K562 (cell line): ENCODE results near the gene SAMD15. TPM values are rescaled to one million over a fixed set of nuclear protein-coding genes. Genes with fewer than 3 reads are reported as not detected.

Experiments
- BMI1 ChIP-seq: fragments of 150-350 bp; IDR thresholded peaks from 2 replicates; pipeline ENCODE4 v1.6.1; 2014; ENCODE audit warnings: low read length
- BRCA1 ChIP-seq, 2 experiments: fragments of 450-650 bp in 1 of 2; sonication (generic) in 1 of 2; formaldehyde crosslinking in 1 of 2; IDR thresholded peaks; 2 replicates each; pipeline versions ENCODE4 v1.5.0 to v1.6.1; 2017 to 2020; ENCODE audit warnings: mild to moderate bottlenecking in 1 of 2, missing genetic modification reagents in 1 of 2
- CHD2 ChIP-seq: IDR thresholded peaks from 2 replicates; pipeline ENCODE4 v1.6.1; 2011; ENCODE audit warnings: low read depth, low read length
- CHD4 ChIP-seq: fragments of 200-600 bp; sonication (generic); IDR thresholded peaks from 3 replicates; pipeline ENCODE4 v1.6.1; 2012; ENCODE audit warnings: low read depth, mild to moderate bottlenecking, mixed read lengths, low read length, inconsistent platforms; ENCODE audit not compliant: insufficient read depth, insufficient replicate concordance, poor library complexity, severe bottlenecking
- CXXC5 ChIP-seq: fragments of 250-450 bp; sonication (Bioruptor Pico); IDR thresholded peaks from 2 replicates; pipeline ENCODE4 v1.8.0; 2022; ENCODE audit warnings: inconsistent platforms, mild to moderate bottlenecking, moderate library complexity
- ELF4 ChIP-seq: fragments of 450-650 bp; formaldehyde crosslinking; IDR thresholded peaks from 2 replicates; pipeline ENCODE4 v1.4.0; 2022; ENCODE audit warnings: missing genetic modification characterization
- FOXA3 ChIP-seq, 2 experiments: fragments of 450-650 bp in 1 of 2; sonication (generic) in 1 of 2; formaldehyde crosslinking; IDR thresholded peaks in 1 of 2; conservative IDR thresholded peaks in 1 of 2; 2 replicates each; pipeline versions ENCODE4 v1.4.0 to v1.8.0; 2020 to 2022; ENCODE audit warnings: mild to moderate bottlenecking in 2 of 2, missing genetic modification reagents in 1 of 2
- HNRNPH1 ChIP-seq: fragments of 200-400 bp; formaldehyde crosslinking; optimal IDR thresholded peaks from 2 replicates; pipeline ENCODE3; 2017; ENCODE audit warnings: low read depth, mild to moderate bottlenecking, low read length, moderate library complexity
- JUNB ChIP-seq: fragments of 450-650 bp; formaldehyde crosslinking; conservative IDR thresholded peaks from 2 replicates; pipeline ENCODE4 v1.4.0; 2020; ENCODE audit warnings: mild to moderate bottlenecking
- MEIS2 ChIP-seq: fragments of 450-650 bp; IDR thresholded peaks from 2 replicates; pipeline ENCODE4 v1.6.1; 2014; ENCODE audit warnings: mild to moderate bottlenecking; ENCODE audit not compliant: partially characterized antibody
- POLR2H ChIP-seq: IDR thresholded peaks from 2 replicates; pipeline ENCODE4 v1.6.1; 2016; ENCODE audit warnings: missing genetic modification characterization, low read depth, mild to moderate bottlenecking, control low read depth, missing compliant biosample characterization, moderate library complexity
- RBFOX2 ChIP-seq: fragments of 200-400 bp; formaldehyde crosslinking; IDR thresholded peaks from 2 replicates; pipeline ENCODE4 v1.6.1; 2017; ENCODE audit warnings: low read depth, mild to moderate bottlenecking, low read length, moderate library complexity
- RFX5 ChIP-seq: IDR thresholded peaks from 2 replicates; pipeline ENCODE4 v1.6.1; 2011; ENCODE audit warnings: low read depth, mild to moderate bottlenecking, improper control_type of control experiment, low read length
- SMAD3 ChIP-seq: fragments of 450-650 bp; formaldehyde crosslinking; conservative IDR thresholded peaks from 2 replicates; pipeline ENCODE4 v1.4.0; 2020; ENCODE audit warnings: mild to moderate bottlenecking
- TBL1XR1 ChIP-seq, 2 experiments: IDR thresholded peaks; 2 replicates each; pipeline ENCODE4 v1.6.1; 2012; ENCODE audit warnings: improper control_type of control experiment in 2 of 2, low read length in 2 of 2, mild to moderate bottlenecking in 1 of 2
- YY1 ChIP-seq, 3 experiments: IDR thresholded peaks; 2 replicates each; pipeline ENCODE4 v1.6.1; 2011; ENCODE audit warnings: low read length in 2 of 3, mild to moderate bottlenecking in 2 of 3, moderate library complexity in 2 of 3, borderline replicate concordance in 1 of 3, control low read depth in 1 of 3, low read depth in 1 of 3; ENCODE audit not compliant: insufficient read depth in 3 of 3, insufficient replicate concordance in 2 of 3, control insufficient read depth in 1 of 3, insufficient read length in 1 of 3; ENCODE audit errors: extremely low read depth in 1 of 3
- ZC3H4 ChIP-seq: sonication (generic); formaldehyde crosslinking; IDR thresholded peaks from 2 replicates; pipeline ENCODE4 v1.9.0; 2021; ENCODE audit warnings: missing genetic modification reagents, borderline replicate concordance
- ZNF384 ChIP-seq: IDR thresholded peaks from 2 replicates; pipeline ENCODE4 v1.6.1; 2012; ENCODE audit warnings: low read depth, low read length, improper control_type of control experiment
- ZNF699 ChIP-seq: fragments of 250-450 bp; sonication (Bioruptor Pico); IDR thresholded peaks from 2 replicates; pipeline ENCODE4 v1.8.0; 2021; ENCODE audit warnings: mild to moderate bottlenecking, moderate library complexity; ENCODE audit not compliant: insufficient replicate concordance
- polyA plus RNA-seq, 8 experiments: library from polyadenylated mRNA; depleted of rRNA in 4 of 8; stranded (reverse) in 5 of 8; unstranded in 3 of 8; fragments of >200 nt; fragmentation: Nextera tagmentation in 2 of 8; fragmentation: Illumina TruSeq in 1 of 8; extraction: Ambion mirVana in 2 of 8; extraction: Trizol in 1 of 8; gene quantifications; 2 replicates each; pipeline versions ENCODE4 v1.2.1 to v1.2.3, GENCODE V29; 2011 to 2014; ENCODE audit warnings: inconsistent platforms in 1 of 8, missing spikeins in 1 of 8
- total RNA-seq, 7 experiments: library from RNA; depleted of rRNA in 6 of 7; stranded (reverse); fragments of >200 nt in 6 of 7; fragmentation: Illumina TruSeq in 2 of 7; extraction: Trizol in 2 of 7; gene quantifications; 2 replicates each; pipeline versions ENCODE4 v1.2.1 to v1.2.3, GENCODE V29; 2011 to 2021; ENCODE audit warnings: low replicate concordance in 1 of 7
- TF ChIP-seq, protein P1 (sequence below): conservative IDR thresholded peaks from 2 replicates; pipeline ENCODE4 v1.6.1; 2011; ENCODE audit warnings: low read depth, mild to moderate bottlenecking, low read length; ENCODE audit not compliant: control insufficient read depth
- TF ChIP-seq, protein P2 (sequence below): fragments of 450-650 bp; conservative IDR thresholded peaks from 2 replicates; pipeline ENCODE4 v1.6.1; 2016; ENCODE audit warnings: missing genetic modification characterization, low read depth, mild to moderate bottlenecking, control low read depth, missing compliant biosample characterization
- TF ChIP-seq, protein P3 (sequence below): fragments of 250-450 bp; sonication (Bioruptor Pico); IDR thresholded peaks from 2 replicates; pipeline ENCODE4 v1.6.1; 2021; ENCODE audit warnings: mild to moderate bottlenecking
- TF ChIP-seq, protein P4 (sequence below): fragments of 250-450 bp; sonication (Bioruptor Pico); IDR thresholded peaks from 2 replicates; pipeline ENCODE4 v1.8.0; 2022; ENCODE audit warnings: moderate library complexity, mild to moderate bottlenecking, inconsistent platforms

The SAMD15 gene
- total and polyA plus RNA-seq, 9 of the 15 experiments (the other 6 are each of a cell fraction or from before 2014, with no cell fraction given): 0.18 to 0.54 (median 0.25) TPM

DNA sequence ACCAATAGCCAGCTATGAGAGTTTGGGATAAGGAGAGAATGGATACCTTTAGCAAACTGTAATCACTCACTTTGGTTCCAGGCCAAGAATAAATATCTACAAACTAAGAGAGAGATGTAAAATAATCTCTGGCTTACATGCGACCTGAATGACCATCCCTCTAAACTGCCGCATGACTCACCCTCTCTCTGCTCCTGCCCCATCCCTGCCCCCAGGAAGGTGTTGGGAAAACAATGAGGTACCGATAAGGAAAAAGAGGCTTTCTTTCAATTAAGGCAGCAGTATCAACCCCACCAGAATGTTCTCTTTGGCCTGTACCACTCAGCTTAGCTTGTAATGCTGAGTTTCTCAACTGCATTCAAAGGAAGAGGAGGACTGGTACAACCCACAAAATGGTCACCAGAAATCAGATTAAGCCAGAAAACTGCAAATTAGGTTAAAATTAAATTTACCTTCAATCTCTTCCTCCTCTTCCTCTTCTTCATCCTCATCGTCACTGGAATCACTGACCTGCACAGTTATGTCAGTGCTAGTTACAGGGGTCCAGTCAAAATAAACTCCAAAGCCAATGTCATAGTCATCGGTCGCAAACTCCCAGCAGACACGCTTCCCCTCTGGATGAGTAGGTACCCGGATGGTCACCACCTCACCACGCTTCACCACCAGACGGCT is 34.3 kb upstream of the SAMD15 start (continued):
- TF ChIP-seq, protein P1, sequence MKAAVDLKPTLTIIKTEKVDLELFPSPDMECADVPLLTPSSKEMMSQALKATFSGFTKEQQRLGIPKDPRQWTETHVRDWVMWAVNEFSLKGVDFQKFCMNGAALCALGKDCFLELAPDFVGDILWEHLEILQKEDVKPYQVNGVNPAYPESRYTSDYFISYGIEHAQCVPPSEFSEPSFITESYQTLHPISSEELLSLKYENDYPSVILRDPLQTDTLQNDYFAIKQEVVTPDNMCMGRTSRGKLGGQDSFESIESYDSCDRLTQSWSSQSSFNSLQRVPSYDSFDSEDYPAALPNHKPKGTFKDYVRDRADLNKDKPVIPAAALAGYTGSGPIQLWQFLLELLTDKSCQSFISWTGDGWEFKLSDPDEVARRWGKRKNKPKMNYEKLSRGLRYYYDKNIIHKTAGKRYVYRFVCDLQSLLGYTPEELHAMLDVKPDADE: no peak
- TF ChIP-seq POLR2H (tag) (no peak), RBFOX2 (no peak), JUNB (CRISPR knock-in tag) (no peak), ZNF384 (no peak), FOXA3 (CRISPR knock-in tag; conservative IDR thresholded peaks at IDR 0.05 in 1 of 2, IDR thresholded peaks at IDR 0.05 in 1 of 2) (no peak), ZC3H4 (CRISPR knock-in tag) (no peak), CHD4 (no peak), ZNF699 (no peak), BRCA1 (IDR thresholded peaks at IDR 0.05) (no peak), BRCA1 (CRISPR knock-in tag; IDR thresholded peaks at IDR 0.05) (no peak), ELF4 (CRISPR knock-in tag) (no peak), SMAD3 (no peak), CHD2 (no peak), HNRNPH1 (no peak), RFX5 (no peak), BMI1 (no peak), CXXC5 (CRISPR knock-in tag) (no peak), YY1 (IDR thresholded peaks at IDR 0.05; ENCODE audit: borderline replicate concordance in 1 of 3, control insufficient read depth in 1 of 3, extremely low read depth in 1 of 3, insufficient read depth in 3 of 3, insufficient read length in 1 of 3, insufficient replicate concordance in 2 of 3, low read depth in 1 of 3, low read length in 2 of 3) (no peak), MEIS2 (no peak), TBL1XR1 (IDR thresholded peaks at IDR 0.05; ENCODE audit: low read length in 2 of 2) (no peak)
- TF ChIP-seq, protein P2, sequence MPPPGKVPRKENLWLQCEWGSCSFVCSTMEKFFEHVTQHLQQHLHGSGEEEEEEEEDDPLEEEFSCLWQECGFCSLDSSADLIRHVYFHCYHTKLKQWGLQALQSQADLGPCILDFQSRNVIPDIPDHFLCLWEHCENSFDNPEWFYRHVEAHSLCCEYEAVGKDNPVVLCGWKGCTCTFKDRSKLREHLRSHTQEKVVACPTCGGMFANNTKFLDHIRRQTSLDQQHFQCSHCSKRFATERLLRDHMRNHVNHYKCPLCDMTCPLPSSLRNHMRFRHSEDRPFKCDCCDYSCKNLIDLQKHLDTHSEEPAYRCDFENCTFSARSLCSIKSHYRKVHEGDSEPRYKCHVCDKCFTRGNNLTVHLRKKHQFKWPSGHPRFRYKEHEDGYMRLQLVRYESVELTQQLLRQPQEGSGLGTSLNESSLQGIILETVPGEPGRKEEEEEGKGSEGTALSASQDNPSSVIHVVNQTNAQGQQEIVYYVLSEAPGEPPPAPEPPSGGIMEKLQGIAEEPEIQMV (tag): no peak
- TF ChIP-seq, protein P3, sequence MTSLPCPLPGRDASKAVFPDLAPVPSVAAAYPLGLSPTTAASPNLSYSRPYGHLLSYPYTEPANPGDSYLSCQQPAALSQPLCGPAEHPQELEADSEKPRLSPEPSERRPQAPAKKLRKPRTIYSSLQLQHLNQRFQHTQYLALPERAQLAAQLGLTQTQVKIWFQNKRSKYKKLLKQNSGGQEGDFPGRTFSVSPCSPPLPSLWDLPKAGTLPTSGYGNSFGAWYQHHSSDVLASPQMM: no peak
- TF ChIP-seq, protein P4, sequence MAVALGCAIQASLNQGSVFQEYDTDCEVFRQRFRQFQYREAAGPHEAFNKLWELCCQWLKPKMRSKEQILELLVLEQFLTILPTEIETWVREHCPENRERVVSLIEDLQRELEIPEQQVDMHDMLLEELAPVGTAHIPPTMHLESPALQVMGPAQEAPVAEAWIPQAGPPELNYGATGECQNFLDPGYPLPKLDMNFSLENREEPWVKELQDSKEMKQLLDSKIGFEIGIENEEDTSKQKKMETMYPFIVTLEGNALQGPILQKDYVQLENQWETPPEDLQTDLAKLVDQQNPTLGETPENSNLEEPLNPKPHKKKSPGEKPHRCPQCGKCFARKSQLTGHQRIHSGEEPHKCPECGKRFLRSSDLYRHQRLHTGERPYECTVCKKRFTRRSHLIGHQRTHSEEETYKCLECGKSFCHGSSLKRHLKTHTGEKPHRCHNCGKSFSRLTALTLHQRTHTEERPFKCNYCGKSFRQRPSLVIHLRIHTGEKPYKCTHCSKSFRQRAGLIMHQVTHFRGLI (CRISPR knock-in tag): no peak
